K562 (cell line): ENCODE data around the gene ANO1. TPM values are rescaled to one million over a fixed set of nuclear protein-coding genes. Genes with fewer than 3 reads are reported as not detected.

Source experiments
- ATAC-seq: fragments of 200-7000 bp; cut with Tn5 transposase; 3 replicates; pipeline ENCODE4 v1.9.1; 2020; ENCODE audit warnings: moderate library complexity
- BruUV-seq: library from RNA; stranded (reverse); fragments of 400-500 nt; replicated peaks from 2 replicates; lab custom pipeline; 2021; lab: Mats Ljungman, UMichigan
- CTCF ChIA-PET: fragments of 300-600 bp; formaldehyde crosslinking; extraction: SDS; loops from one replicate; lab custom pipeline; 2021; ENCODE audit warnings: low intra/inter-chr PET ratio; lab: Yijun Ruan, JAX
- POLR2A ChIA-PET: fragments of 300-600, 350-650 bp; sonication (Branson Sonifier 250); formaldehyde crosslinking; extraction: SDS; loops from one replicate; lab custom pipeline; 2021; ENCODE audit warnings: antibody characterized with exemption, inconsistent platforms; lab: Yijun Ruan, JAX
- DNase-seq, 4 experiments: peaks; one replicate each; pipeline versions ENCODE4 v3.0.0 to v3.0.0-alpha.2; 2011 to 2018; ENCODE audit warnings: low spot score in 3 of 4, mixed read lengths in 3 of 4; ENCODE audit errors: extremely low read depth in 1 of 4
- FAIRE-seq: peaks from 2 replicates; lab custom pipeline; 2011; peaks lifted over from hg19 to GRCh38; lab: Jason Lieb, UNC
- H2AFZ ChIP-seq: 2 replicates; pipeline ENCODE4 v1.6.0; 2011; ENCODE audit warnings: low read depth, low read length, control low read depth, inconsistent platforms
- H3K27ac ChIP-seq: fragments of 200-600 bp; 3 replicates; pipeline ENCODE4 v1.8.0; 2011; ENCODE audit warnings: low read depth, mild to moderate bottlenecking, control low read depth, inconsistent platforms, low read length, moderate library complexity, mixed read lengths; ENCODE audit errors: extremely low read depth
- H3K27me3 ChIP-seq, 2 experiments: fragments of 300-600 bp in 1 of 2; 2 replicates in 1 of 2; 3 replicates in 1 of 2; pipeline versions ENCODE4 v1.6.0 to v1.8.0; 2011; ENCODE audit warnings: inconsistent platforms in 2 of 2, low read length in 2 of 2, mild to moderate bottlenecking in 1 of 2, mixed read lengths in 1 of 2, moderate library complexity in 1 of 2; ENCODE audit not compliant: control insufficient read depth in 2 of 2, insufficient read depth in 2 of 2
- H3K36me3 ChIP-seq: fragments of 300-600 bp; 3 replicates; pipeline ENCODE4 v1.8.0; 2011; ENCODE audit warnings: mild to moderate bottlenecking, low read length, inconsistent platforms; ENCODE audit not compliant: control insufficient read depth, insufficient read depth
- H3K4me1 ChIP-seq, 2 experiments: fragments of 200-600 bp in 1 of 2; replicated peaks in 1 of 2; 2 replicates in 1 of 2; 3 replicates in 1 of 2; pipeline versions ENCODE4 v1.5.1 to v1.8.0; 2011; ENCODE audit warnings: inconsistent platforms in 2 of 2, low read length in 2 of 2, mild to moderate bottlenecking in 1 of 2, mixed read lengths in 1 of 2, moderate library complexity in 1 of 2; ENCODE audit not compliant: control insufficient read depth in 2 of 2, insufficient read depth in 2 of 2
- H3K4me2 ChIP-seq: 2 replicates; pipeline ENCODE4 v1.6.1; 2011; ENCODE audit warnings: low read length, control low read depth, inconsistent platforms, mixed read lengths; ENCODE audit not compliant: insufficient read depth
- H3K4me3 ChIP-seq: fragments of 200-600 bp; sonication (generic), shearing (Covaris generic); 2 replicates; pipeline ENCODE4 v1.5.1; 2016; ENCODE audit warnings: control low read depth, inconsistent platforms
- H3K79me2 ChIP-seq: fragments of 200-600 bp; 3 replicates; pipeline ENCODE4 v1.8.0; 2011; ENCODE audit warnings: low read length, inconsistent platforms; ENCODE audit not compliant: control insufficient read depth, insufficient read depth
- H3K9ac ChIP-seq, 2 experiments: 2 replicates each; pipeline versions ENCODE4 v1.6.0 to v1.6.1; 2011; ENCODE audit warnings: low read depth in 2 of 2, low read length in 2 of 2, control low read depth in 1 of 2, inconsistent platforms in 1 of 2, mild to moderate bottlenecking in 1 of 2, mixed read lengths in 1 of 2; ENCODE audit not compliant: insufficient read depth in 1 of 2
- H3K9me1 ChIP-seq: one replicate; pipeline ENCODE4 v1.6.0; 2011; ENCODE audit warnings: inconsistent platforms, mild to moderate bottlenecking, low read length, moderate library complexity; ENCODE audit not compliant: control insufficient read depth, insufficient read depth
- H3K9me3 ChIP-seq: replicated peaks from 2 replicates; pipeline ENCODE4 v1.5.1; 2011; ENCODE audit warnings: low read depth, low read length, inconsistent platforms; ENCODE audit not compliant: control insufficient read depth, insufficient read depth
- H4K20me1 ChIP-seq: replicated peaks from 2 replicates; pipeline ENCODE4 v1.6.1; 2011; ENCODE audit warnings: low read length, inconsistent platforms, mixed read lengths; ENCODE audit not compliant: control insufficient read depth, insufficient read depth
- CC2D1A ChIP-seq: fragments of 450-650 bp; IDR thresholded peaks from 2 replicates; pipeline ENCODE4 v1.6.1; 2017; ENCODE audit warnings: mild to moderate bottlenecking
- CSDE1 ChIP-seq, 2 experiments: fragments of 450-650 bp; IDR thresholded peaks; 2 replicates each; pipeline ENCODE4 v1.6.1; 2016; ENCODE audit warnings: mild to moderate bottlenecking in 1 of 2
- DIDO1 ChIP-seq: fragments of 450-650 bp; IDR thresholded peaks from 2 replicates; pipeline ENCODE4 v1.6.1; 2016; ENCODE audit warnings: low read depth, missing biosample characterization, missing genetic modification characterization
- MIER1 ChIP-seq: fragments of 450-650 bp; IDR thresholded peaks from 2 replicates; pipeline ENCODE4 v1.6.1; 2016; ENCODE audit warnings: antibody characterized with exemption, mild to moderate bottlenecking, low read depth
- POLR3A ChIP-seq: IDR thresholded peaks from 2 replicates; pipeline ENCODE4 v1.6.1; 2011; ENCODE audit warnings: borderline replicate concordance, mild to moderate bottlenecking, moderate library complexity; ENCODE audit not compliant: insufficient read length, insufficient read depth; ENCODE audit errors: extremely low read depth
- SMARCC2 ChIP-seq: fragments of 450-650 bp; IDR thresholded peaks from 2 replicates; pipeline ENCODE4 v1.6.1; 2017; ENCODE audit warnings: antibody characterized with exemption, moderate library complexity, mild to moderate bottlenecking, low read depth
- ZNF79 ChIP-seq: fragments of 250-450 bp; sonication (Bioruptor Pico); IDR thresholded peaks from 2 replicates; pipeline ENCODE4 v1.4.0; 2020; ENCODE audit warnings: low read depth, mild to moderate bottlenecking, moderate library complexity
- WGBS: fragments of 100-300 bp; shearing (Covaris generic); methylation state at CpG from one replicate; pipeline ENCODE4 v1.1.6; 2016; ENCODE audit warnings: low coverage, mixed read lengths; ENCODE audit not compliant: insufficient coverage; ENCODE audit errors: missing lambda C conversion rate; 5-methylcytosine and 5-hydroxymethylcytosine counted together
- in situ Hi-C: fragments of 300-500 bp; cut with MboI; formaldehyde crosslinking; loops from 4 replicates; pipeline ENCODE4 v1.15.0; 2018; ENCODE audit warnings: inconsistent platforms, mixed read lengths
- intact Hi-C: fragments of 100-400 bp; cut with micrococcal nuclease; formaldehyde crosslinking; loops from 2 replicates; pipeline ENCODE4 v1.14.2; 2022
- polyA plus RNA-seq, 8 experiments: library from polyadenylated mRNA; depleted of rRNA in 4 of 8; stranded (reverse) in 5 of 8; unstranded in 3 of 8; fragments of >200 nt; fragmentation: Nextera tagmentation in 2 of 8; fragmentation: Illumina TruSeq in 1 of 8; extraction: Ambion mirVana in 2 of 8; extraction: Trizol in 1 of 8; gene quantifications; 2 replicates each; pipeline versions ENCODE4 v1.2.1 to v1.2.3, GENCODE V29; 2011 to 2014; ENCODE audit warnings: inconsistent platforms in 1 of 8, missing spikeins in 1 of 8
- total RNA-seq, 7 experiments: library from RNA; depleted of rRNA in 6 of 7; stranded (reverse); fragments of >200 nt in 6 of 7; fragmentation: Illumina TruSeq in 2 of 7; extraction: Trizol in 2 of 7; gene quantifications; 2 replicates each; pipeline versions ENCODE4 v1.2.1 to v1.2.3, GENCODE V29; 2011 to 2021; ENCODE audit warnings: low replicate concordance in 1 of 7
- TF ChIP-seq, protein P1 (sequence below): fragments of 250-450 bp; sonication (Bioruptor Pico); IDR thresholded peaks from 2 replicates; pipeline ENCODE4 v1.8.0; 2022; ENCODE audit warnings: inconsistent platforms
- TF ChIP-seq, protein P2 (sequence below): fragments of 250-450 bp; sonication (Bioruptor Pico); IDR thresholded peaks from 2 replicates; pipeline ENCODE4 v1.4.0; 2020; ENCODE audit warnings: mild to moderate bottlenecking
- TF ChIP-seq, protein P3 (sequence below): sonication (generic); formaldehyde crosslinking; IDR thresholded peaks from 2 replicates; pipeline ENCODE4 v1.8.0; 2022; ENCODE audit warnings: mild to moderate bottlenecking, low read depth, missing genetic modification reagents

ANO1 gene
- total and polyA plus RNA-seq, 9 of the 15 experiments (the other 6 are each of a cell fraction or from before 2014, with no cell fraction given): not detected

DNA sequence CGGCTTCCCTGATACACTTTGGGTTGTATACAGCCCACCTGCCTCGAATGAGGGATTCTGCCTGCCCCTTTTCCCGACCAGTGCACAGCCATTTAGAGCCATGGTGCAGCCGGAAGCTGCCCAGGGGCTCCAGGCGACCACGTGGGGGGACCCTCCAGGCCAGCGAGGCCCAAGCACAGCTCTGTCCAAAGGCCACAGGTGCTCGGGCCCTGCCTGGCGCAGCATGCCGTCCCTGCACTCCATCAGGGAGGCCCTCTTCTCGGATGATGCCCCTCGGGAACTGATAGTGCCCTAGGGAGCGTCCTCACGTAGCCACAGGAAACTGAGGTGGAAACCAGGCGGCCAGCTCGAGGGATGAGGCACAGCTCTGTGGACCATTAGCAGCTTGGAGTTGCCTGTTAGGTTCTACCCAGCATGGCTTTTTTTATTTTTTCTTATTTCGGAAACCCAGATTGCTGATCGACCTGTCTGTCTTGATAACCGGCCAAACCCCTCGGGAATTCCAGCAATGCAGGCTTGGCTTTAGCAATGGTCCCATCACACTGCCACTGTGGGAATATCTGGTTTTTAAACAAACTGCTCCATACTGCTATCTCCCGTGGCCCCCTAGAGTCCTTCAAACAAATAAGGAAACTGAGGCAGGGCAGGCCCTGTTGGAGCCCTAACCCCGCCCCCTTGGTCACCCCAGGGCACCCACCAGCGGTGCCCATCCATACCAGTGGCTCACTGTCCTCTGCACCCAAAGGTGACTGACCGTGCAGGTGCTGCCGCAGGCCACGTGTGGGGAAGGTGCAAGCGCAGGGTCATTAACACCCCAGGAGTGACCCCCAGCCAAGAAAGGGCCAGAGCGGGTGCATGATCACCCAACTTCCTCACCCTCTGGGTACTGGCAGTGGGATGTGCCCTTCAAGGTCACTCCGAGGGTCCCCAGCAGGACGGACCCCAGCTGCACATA lies 8.0 kb downstream of the ANO1 start:
- no TSS peak for BruUV-seq

More for the DNA sequence above, 8.0 kb downstream of the ANO1 start:
- 9% methylated on average over 26 of the region's 30 CpGs for WGBS
- intact Hi-C loops (loop anchor here (5.0 kb wide), 1 partner anchor 106 kb away; no protein-coding TSS in a partner anchor), in situ Hi-C loops (no loop called here)
- Histone ChIP-seq H3K9me3 (no peaks in the 10 kb centered on the region), H3K27me3 (peaks cover 20 to 72% of the 10 kb centered on the region in 2 experiments; a peak in 4 of 5 replicates), H3K36me3 (no peaks in the 10 kb centered on the region), H3K4me2 (no peak overlapping the region)
- ATAC-seq (no peak), DNase-seq (no peak)
- TF ChIP-seq POLR3A: no peak
- TF ChIP-seq SMARCC2: no peak
- no peak for TF ChIP-seq MIER1
- TF ChIP-seq CC2D1A: no peak
- TF ChIP-seq, protein P1, sequence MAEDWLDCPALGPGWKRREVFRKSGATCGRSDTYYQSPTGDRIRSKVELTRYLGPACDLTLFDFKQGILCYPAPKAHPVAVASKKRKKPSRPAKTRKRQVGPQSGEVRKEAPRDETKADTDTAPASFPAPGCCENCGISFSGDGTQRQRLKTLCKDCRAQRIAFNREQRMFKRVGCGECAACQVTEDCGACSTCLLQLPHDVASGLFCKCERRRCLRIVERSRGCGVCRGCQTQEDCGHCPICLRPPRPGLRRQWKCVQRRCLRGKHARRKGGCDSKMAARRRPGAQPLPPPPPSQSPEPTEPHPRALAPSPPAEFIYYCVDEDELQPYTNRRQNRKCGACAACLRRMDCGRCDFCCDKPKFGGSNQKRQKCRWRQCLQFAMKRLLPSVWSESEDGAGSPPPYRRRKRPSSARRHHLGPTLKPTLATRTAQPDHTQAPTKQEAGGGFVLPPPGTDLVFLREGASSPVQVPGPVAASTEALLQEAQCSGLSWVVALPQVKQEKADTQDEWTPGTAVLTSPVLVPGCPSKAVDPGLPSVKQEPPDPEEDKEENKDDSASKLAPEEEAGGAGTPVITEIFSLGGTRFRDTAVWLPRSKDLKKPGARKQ: no peak
- TF ChIP-seq, protein P2, sequence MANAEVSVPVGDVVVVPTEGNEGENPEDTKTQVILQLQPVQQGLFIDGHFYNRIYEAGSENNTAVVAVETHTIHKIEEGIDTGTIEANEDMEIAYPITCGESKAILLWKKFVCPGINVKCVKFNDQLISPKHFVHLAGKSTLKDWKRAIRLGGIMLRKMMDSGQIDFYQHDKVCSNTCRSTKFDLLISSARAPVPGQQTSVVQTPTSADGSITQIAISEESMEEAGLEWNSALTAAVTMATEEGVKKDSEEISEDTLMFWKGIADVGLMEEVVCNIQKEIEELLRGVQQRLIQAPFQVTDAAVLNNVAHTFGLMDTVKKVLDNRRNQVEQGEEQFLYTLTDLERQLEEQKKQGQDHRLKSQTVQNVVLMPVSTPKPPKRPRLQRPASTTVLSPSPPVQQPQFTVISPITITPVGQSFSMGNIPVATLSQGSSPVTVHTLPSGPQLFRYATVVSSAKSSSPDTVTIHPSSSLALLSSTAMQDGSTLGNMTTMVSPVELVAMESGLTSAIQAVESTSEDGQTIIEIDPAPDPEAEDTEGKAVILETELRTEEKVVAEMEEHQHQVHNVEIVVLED (CRISPR knock-in tag): no peak
- TF ChIP-seq, protein P3, sequence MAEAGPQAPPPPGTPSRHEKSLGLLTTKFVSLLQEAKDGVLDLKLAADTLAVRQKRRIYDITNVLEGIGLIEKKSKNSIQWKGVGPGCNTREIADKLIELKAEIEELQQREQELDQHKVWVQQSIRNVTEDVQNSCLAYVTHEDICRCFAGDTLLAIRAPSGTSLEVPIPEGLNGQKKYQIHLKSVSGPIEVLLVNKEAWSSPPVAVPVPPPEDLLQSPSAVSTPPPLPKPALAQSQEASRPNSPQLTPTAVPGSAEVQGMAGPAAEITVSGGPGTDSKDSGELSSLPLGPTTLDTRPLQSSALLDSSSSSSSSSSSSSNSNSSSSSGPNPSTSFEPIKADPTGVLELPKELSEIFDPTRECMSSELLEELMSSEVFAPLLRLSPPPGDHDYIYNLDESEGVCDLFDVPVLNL (CRISPR knock-in tag): no peak
- TF ChIP-seq DIDO1 (tag): no peak
- no peak for TF ChIP-seq ZNF79 (CRISPR knock-in tag)
- no peak for TF ChIP-seq CSDE1 (IDR thresholded peaks at IDR 0.05)
- TF ChIP-seq, all 486 proteins: peak for 0
- Histone ChIP-seq H3K4me1 (peaks cover 0 to 6% of the 10 kb centered on the region in 2 experiments; a peak in 2 of 5 replicates), H3K79me2 (no peaks in the 10 kb centered on the region), H3K27ac (no peak overlapping the region), H3K9ac (no peak overlapping the region), H4K20me1 (no peaks in the 10 kb centered on the region; the same call in 1 of the 2 replicates), H3K4me3 (no peak overlapping the region), H2AFZ (no peak overlapping the region), H3K9me1 (no peaks in the 10 kb centered on the region)
- ChIA-PET POLR2A (interaction anchor here (1.2 kb wide), 1 partner anchor 17 kb away, joined by 3 read pairs; no protein-coding TSS in a partner anchor), CTCF (no interaction called here)
- no peak for FAIRE-seq
